Pulmonary artery endothelial cell (primary cell): ENCODE measurements around the gene TBC1D2B. TPM values are rescaled to one million over a fixed set of nuclear protein-coding genes. Genes with fewer than 3 reads are reported as not detected.

ENCODE experiments used
- DNase-seq: peaks from one replicate; pipeline ENCODE4 v3.0.0-alpha.2; 2011; ENCODE audit warnings: low read depth, low spot score
- total RNA-seq: library from RNA; depleted of rRNA; stranded (reverse); fragments of >200 nt; gene quantifications from 2 replicates; pipeline ENCODE4 v1.2.3, GENCODE V29; 2014

Gene TBC1D2B
- total RNA-seq, 1 donor from 2014 or later = 25.7 TPM

DNA sequence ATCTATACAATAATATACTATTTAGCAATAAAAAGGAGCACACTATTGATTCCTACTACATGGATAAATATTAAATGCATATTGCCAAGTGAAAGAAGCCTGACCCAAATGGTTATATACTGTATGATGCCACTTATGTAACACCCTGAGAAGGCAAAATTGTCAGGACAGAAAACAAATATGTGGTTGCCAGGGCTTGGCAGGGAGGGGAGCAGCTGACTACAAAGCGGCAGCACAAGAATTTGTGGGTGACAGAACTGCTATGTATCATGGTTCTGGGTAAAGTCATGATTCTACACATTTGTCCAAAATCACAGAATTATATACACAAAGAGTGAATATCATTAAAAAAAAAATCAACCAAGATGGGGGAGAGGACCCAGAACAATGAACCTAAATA is 22.5 kb downstream of the TBC1D2B start:
- DNase-seq = no peak

- no peak for DNase-seq
Measured at GRCh38 chr15:78054518-78054917, 23.0 kb downstream of the TBC1D2B start.

DNA sequence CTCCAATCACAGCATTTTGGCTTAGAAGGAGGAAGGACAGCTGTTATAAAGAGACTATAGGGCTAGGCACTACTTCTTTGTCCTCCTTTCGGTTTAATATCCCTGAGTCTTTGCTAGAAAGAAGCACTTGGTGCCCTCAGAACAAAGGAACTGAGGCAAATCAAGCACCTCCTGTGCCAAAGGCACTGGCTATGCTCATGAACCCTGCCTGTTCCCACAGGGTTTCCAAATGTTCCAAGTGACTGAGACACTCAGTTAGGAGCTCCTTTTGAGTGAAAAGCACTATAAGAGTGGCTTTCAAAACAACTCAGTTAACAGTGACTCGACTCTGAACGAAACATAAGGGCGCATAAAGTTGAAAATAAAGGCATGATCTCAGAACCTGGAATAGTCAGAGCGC is 25.0 kb downstream of the TBC1D2B start:
- DNase-seq = no peak

DNA sequence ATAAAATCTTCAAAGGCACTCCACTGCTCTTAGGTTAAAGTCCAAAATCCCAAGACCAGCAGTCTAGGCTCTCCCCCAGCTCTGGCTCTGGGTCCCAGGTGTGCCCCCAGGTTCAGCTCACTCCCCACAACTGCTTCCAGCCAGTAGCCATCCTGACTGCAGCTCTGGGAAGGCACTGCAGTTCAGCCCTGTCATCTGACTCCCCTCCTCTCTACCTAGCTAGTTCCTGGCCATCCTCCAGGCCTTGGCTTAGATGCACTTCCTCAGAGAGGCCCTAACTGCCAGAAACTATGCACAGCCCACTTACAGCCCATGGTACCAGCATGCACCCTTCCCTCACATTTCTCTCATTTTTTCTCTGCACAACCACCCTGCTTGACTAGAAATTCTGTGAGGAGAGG is 25.5 kb downstream of the TBC1D2B start:
- DNase-seq = no peak

- DNase-seq = no peak
Measured at GRCh38 chr15:78051596-78051995, 25.9 kb downstream of the TBC1D2B start.

GRCh38 chr15:78050826-78051225 is 26.7 kb downstream of the TBC1D2B start:
- DNase-seq = no peak

DNA sequence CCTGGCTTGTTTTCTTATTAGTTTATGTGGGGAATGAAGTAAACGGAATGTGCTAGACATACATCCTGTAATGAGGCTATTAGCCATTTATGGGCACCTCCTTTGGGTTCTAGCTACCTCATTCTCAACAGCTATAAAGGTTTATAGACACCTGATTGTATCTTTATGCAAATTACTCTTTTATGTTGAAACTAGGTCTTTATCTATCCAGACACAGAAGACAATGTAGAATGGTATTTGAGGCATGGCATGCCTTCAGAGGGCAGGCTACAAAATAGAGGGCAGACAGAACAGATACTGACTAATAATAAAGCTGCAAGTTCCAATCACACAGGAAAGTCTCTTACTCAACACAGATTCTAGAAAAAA is 27.1 kb downstream of the TBC1D2B start:
- DNase-seq = no peak

GRCh38 chr15:78049691-78050440 is 27.6 kb downstream of the TBC1D2B start:
- no peak for DNase-seq

GRCh38 chr15:78048628-78048920 is 28.9 kb downstream of the TBC1D2B start:
- no peak for DNase-seq

GRCh38 chr15:78047761-78048627 is 29.5 kb downstream of the TBC1D2B start:
- no peak for DNase-seq

DNA sequence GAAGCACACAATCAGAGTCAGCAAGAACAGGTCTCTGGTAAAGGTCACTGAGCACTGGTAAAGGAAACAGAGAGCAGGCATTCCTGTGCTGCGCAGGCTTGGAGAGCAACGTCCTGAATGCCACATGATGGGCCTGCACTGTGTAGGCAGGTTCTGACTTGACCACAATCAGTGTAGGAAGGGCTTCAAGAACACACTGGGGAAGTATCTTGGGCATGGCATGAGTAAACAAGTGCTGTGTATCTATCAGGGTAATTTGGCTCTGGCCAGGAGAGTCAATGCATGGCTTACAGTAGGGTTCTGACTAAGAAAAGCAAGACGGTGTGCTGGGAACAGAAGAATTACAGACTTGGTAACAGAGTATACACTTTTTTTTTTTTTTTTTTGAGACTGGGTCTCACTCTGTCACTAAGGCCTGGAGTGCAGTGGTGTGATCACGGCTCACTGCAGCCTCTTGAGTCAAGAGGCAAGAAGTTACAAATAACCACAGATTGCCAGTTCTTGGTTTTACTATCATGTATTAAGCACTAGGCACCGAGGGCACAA is 30.6 kb downstream of the TBC1D2B start:
- DNase-seq = no peak

- DNase-seq = no peak
Measured at GRCh38 chr15:78045189-78045588, 32.3 kb downstream of the TBC1D2B start.

DNA sequence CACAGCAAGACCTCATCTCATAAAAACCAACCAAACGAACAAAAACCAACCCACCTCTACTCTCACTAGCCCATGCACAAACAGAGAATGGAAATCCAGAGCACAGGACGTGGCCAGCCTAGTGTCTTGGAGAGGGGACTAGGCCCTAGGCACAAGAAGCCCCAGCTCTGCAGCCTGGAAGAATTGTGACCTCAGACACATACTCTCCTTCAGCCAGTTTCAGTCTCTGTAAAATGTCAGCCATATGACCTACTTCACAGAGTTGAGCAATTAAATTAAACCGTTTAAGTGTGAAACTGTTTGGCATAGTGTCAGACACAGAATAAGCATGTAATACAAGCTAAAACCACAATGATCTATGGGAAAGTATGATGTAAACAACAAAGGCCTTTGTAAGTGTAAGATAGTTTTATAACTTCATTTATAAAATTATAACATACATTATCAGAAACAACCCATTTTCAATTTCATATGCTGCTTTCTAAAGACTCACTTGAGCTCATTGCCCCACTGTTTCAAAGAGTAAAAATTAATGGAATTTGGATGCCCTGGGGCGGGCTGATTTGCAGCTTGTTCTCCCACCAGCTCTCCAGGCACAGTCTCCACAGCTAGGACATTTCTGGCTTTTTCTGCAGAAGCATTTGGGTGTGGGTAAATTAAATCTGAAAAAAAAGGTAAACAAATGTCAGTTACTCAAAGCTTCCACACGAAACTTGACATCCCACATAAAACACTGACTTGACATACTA is 32.9 kb downstream of the TBC1D2B start:
- no peak for DNase-seq

DNA sequence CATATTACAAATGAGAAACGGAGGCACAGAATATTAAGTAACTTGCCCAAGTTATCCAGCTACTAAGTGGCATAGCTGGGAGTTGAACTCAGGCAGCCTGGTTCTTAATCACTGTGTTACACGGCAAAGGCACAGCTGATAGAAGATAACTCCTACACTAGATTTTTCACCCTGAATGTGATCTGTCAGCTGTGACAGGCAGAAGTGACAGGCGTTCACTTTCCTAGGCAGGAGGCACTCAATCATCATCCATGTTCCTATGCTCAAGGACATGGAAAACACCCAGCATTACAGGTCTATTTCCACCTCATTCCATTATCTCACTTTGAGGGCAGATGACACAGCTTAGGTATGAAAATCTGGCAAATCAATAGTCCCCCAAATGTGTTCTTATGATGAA is 35.6 kb downstream of the TBC1D2B start:
- no peak for DNase-seq

DNA sequence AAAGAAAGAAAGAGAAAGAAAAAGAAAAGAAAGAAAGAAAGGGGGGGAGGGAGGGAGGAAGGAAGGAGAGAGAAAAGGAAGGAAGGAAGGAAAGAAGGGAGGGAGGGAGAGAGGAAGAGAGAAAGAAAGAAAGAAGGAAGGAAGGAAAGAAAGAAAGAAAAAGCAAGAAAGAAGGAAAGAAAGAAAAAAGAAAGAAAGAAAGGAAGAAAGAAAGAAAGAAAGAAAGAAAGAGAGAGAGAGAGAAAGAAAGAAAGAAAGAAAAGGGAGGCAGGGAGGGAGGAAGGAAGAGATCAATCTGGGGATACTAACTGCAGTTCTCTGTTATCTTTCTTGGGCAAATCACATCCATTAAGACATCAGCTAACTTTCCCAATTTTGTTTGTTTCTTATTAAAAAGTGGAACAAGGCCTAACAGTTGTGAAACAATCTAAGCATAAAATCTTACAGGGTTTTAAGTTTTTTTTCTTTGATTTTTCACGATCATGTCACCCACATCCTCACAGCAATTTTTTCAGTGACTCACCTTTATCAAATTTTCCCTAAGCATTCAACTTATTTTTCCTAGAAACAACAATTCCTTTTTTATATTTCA is 36.8 kb downstream of the TBC1D2B start:
- no peak for DNase-seq

GRCh38 chr15:78038585-78039247 is 38.8 kb downstream of the TBC1D2B start:
- no peak for DNase-seq

- DNase-seq = no peak
Measured at GRCh38 chr15:78037779-78038305, 39.7 kb downstream of the TBC1D2B start.

GRCh38 chr15:78037328-78037727 is 40.2 kb downstream of the TBC1D2B start:
- DNase-seq = no peak

DNA sequence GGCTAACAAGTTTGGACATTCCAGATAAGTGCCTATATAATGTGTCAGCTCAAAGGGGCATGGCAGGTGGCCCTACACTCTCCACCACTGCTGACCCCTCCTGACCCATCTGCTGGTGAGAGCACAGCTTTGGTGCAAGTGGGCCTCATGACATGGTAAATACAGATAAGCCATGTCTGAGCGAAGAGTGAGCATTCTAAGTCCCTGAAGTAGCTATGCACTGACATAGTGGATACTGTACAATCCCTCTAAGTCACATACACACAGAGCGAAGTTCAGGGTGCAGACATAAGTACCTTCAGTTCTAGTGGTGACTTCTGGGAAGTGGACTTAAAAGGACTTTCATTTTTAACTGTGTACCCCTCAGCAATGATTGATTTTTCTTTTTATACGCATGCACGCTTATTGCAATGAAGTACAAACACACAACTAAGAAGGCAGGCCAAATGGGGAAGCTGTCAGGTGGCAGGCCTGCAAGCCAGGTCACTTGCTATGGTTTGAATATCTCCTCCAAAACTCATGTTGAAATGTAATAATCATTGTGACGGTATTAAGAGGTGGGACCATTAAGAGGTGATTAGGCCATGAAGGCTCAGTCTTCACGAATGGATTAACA is 41.5 kb downstream of the TBC1D2B start:
- DNase-seq = no peak

DNA sequence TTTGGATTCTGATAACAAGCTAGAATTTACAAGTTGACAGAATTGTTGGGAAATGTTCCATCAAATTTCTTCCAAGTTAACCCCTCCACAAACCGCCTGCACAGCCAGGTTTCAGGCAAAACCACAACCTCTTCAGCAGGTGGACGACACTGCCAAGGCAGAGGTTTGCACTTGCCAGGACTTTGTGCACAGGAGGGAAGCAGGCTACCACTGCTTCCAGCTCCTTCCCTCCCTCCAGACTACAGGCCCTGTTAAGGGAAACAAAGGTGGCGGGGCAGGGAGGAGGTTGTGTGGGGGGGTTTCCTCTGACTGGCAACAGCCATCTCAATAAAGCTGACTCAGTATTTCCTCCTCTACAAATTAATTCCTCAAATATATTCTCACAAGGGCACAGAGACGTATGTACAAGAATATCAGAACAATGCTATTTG is 42.2 kb downstream of the TBC1D2B start:
- DNase-seq = peak; percentile 69
